Amniotic epithelial cell (primary cell): ENCODE results near the gene EXOC4.

Experiments
- DNase-seq: peaks from one replicate; pipeline ENCODE4 v3.0.0-alpha.2; 2010; ENCODE audit warnings: low read depth

The EXOC4 gene

DNA sequence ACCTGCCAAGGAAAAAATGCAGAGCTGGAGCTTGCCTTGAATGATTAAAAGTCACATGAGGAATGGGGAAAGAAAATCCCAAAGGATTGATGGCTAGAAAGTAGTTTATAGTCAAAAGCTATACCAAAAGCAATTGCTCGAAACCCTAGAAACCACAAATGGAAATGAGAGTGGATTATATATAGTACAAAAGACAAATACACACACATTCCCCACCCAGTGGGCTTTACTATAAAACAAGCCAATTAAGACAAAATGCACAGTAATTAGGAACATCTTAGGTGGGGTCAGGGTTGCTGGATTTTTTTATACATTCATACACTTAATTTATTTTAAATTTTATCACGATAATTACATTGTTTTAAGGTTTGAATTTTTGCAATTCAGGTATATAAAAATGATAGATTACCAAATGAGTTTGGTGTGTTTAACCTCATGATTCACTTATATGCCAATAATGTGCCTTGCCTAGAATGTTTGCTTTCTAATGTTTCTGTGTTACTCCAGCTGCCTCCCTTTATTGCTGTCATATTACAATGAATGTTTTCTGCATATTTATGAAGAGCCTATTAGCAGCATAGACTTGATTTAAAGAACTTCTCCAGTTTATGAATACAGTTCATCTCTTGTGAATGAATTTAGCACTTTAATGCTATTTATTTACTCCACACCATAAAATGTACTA, 421.3 kb downstream of the EXOC4 start:
- no peak for DNase-seq

GRCh38 chr7:133675510-133676218, 422.8 kb downstream of the EXOC4 start:
- DNase-seq: peak; percentile 43

GRCh38 chr7:133676805-133677370, 424.0 kb downstream of the EXOC4 start:
- DNase-seq: peak; percentile 84

DNA sequence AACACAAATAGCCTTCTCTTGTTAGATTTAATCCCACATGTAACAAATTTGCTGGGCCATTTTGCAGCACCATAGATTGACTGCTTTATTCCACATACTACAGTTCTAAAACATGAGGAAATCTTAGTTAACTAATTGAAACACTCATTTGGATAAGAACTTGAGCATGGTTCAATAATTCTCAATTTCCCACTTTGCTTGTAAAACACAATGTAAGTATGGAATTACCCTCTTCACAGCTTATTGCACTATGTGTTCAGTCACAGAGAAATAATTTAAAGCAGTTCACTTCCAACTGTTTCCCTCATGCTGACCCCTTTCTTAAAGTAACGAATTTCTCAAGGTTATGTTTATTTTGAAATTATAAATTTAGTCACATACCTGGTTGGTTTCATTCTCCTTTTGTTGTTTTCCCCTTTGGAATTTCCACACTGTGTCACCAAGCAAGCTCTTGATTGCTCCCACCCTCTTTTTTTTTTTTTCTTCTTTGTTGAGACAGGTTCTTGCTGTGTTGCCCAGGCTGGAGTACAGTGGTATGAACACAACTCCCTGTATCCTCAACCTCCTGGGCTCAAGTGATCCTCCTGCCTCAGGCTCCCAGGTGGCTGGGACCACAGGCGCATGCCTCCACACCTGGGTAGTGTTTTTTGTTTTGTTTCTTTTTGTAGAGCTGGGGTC, 425.4 kb downstream of the EXOC4 start:
- no peak for DNase-seq

DNA sequence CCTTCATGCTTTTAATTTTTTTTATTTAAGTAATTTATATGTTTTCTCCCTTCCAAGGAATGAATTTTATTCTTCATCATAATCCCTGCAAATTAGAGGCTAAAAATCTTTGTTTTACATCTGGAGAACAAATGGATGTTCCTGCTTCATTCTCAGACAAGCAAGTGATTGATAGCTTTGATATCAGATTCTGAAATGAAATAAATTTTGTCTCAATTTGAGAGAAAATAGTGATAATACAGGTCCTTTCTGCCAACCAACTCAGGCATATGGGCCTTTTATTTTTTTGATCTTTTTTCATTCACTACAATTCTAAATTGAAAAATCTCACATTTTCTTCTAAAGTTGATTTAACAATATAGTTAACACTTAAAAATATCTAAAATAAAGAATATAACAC, 427.1 kb downstream of the EXOC4 start:
- DNase-seq: no peak

GRCh38 chr7:133681529-133681928, 428.7 kb downstream of the EXOC4 start:
- DNase-seq: no peak

- no peak for DNase-seq
These were observed 429.7 kb downstream of the EXOC4 start for GRCh38 chr7:133682364-133683181.

DNA sequence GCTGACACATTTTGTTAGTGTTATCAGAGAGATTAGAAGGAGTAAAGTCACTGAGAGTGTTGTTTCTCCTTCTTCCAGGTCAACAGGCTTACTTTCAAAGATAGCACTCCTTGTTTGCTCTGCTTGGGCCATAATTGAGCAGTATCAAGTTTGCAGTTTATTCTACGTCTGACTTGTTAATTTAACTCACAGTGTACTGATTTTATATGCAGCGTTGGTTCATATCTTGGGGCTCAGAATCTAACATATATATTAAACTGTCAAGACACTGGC, 430.2 kb downstream of the EXOC4 start:
- no peak for DNase-seq

DNA sequence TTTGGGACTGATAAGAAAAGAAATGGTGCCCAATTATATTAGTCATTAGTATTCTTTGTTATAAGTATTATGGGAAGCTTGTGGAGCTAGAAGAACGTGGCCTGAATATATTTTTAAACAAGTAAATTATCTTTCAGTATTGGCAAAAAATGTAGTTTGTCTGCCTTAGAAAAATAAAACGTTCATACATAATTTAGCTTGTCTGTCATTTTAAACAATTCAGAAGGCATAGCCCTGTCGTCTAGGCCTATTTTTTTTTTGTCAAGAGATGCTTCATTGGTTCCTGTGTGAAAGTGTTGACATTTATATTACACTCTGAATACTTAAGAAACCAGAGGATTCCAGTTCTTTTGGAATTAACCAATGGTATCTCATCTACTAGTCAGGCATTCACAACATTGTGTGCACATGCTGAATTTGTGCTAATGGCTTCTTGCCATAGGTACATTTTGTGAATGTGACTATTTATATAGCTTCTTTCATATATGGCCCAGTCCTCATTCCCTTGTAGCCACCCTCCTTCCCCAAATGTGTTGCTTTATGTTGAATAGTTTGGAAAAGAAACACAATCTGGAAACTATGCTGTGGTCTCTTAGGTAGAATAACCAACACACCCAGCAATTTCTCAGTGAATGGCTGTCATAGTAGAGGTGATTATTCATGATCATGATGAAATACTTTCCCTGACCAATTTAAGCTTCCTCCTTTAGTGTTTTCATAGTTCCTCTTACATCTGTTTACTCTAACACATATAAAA, 435.8 kb downstream of the EXOC4 start:
- peak; percentile 61 for DNase-seq

DNA sequence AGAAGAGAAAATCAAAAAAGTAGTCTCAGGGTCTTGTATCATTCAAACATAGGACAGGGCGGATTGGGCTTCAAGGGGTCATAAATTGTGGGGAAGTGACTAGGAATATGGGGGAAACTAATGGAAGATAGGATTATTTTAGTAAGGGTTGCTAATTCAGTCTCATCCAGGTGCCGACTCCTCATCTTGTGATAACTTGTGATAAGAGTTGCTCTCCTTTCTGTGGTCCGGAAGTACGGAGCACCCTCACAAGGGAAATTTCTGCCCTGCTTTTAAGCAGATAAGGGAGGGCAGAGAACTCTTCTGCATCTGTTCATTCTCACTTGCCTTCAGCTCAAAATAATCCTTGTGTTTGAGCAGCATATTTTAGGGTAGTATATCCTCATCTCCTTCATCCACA, 437.9 kb downstream of the EXOC4 start:
- DNase-seq: no peak

DNA sequence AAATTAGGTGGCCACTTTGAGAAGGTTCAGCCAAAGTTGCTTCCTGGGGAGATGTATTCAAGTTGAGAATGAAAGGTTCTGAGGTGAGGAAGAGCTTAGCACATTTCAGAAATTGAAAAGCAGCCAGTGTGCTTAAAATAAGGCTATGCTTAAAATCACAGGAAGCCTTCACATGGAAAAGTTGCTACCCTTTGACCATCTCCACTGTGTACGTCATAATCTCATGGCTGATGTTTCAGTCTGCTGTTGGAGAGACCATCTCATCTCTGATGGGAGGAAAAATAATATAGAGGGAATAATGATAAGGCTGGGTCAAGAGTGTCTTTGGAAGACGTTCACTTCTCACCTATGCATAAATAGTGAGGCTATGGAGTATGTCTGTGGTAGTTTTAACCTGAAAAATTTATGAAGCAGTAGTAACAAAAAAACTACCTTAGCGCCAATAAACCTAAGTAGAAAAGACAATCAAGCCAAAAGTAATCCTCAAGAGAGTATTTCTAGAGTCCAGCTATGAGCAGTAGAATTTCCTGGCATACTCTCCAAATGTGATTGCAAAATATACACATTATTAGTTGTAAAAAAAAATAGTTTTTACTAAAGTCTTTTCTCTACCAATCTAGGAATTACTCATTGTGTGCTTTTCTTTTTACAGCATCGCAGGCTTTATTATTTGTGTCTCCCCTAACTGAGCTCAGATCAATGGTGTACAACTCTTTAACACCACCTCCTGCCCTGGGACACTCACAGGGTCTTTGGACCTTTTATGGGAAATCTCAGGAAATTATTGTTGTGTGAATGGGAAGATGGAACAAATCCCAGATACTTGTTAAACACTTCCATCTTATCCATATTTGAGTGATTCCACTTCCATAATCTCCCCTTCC, 439.1 kb downstream of the EXOC4 start:
- DNase-seq: peak; percentile 28

- no peak for DNase-seq
These were observed 440.4 kb downstream of the EXOC4 start for GRCh38 chr7:133693281-133693680.

DNA sequence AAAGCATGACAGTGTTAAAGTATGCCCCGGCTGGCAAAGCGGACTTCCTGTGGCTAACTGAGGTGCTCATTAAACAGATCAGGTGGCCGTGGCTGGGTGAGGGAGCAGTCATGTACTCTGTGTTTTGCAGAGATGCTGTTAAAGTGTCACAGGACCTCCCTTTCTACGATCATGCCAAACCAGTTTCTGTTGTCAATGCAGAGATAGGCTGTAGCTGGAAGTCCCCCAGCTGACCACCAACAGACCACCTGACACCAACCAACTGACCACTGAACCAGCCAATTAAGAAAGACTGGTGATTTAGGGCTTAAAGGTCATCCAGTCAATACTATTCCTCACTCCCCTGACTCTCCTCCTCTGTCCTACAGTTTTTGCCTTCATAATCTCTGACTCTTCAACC, 443.2 kb downstream of the EXOC4 start:
- no peak for DNase-seq

GRCh38 chr7:133697585-133697984, 444.7 kb downstream of the EXOC4 start:
- no peak for DNase-seq

GRCh38 chr7:133698127-133698526, 445.2 kb downstream of the EXOC4 start:
- DNase-seq: peak; percentile 61

- peak; percentile 80 for DNase-seq
These were observed 446.5 kb downstream of the EXOC4 start for GRCh38 chr7:133699386-133699785.

GRCh38 chr7:133702078-133702477, 449.2 kb downstream of the EXOC4 start:
- no peak for DNase-seq

DNA sequence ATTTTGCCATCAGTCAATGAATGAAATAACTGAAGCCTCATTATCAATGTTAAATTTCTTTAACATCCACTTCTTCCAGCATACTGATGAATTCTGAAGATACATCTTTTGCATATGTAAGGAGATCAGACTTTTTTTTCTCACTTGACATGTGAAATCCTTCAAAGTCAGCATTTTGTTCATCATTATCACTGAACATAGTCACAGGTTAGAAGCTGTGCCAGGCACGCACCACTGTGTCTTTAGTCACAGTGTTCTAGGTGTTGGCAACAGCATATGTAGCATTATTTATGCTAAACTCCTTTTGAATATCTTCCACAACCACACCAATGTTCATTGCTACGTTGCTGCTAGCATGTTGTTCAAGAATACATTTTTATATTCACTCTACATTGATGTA, 450.1 kb downstream of the EXOC4 start:
- DNase-seq: no peak

DNA sequence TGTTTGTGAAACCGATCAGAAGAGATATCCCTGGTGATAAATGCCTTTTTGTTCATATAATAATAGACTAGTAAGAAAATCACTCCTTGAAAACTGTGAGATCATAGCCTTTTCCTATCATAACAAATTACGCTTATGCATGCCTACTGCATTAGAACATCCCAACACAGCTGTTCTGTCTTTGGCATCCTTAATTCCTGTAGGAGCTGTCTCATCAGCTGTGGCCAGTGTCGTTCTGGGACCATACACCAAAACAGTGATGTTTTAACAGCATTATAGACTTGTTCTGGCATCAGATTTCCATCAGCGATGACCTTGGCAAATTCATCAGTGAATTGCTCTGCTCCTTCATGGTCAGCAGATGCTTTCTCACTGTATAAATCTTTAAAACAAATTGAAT, 450.7 kb downstream of the EXOC4 start:
- DNase-seq: peak; percentile 86

DNA sequence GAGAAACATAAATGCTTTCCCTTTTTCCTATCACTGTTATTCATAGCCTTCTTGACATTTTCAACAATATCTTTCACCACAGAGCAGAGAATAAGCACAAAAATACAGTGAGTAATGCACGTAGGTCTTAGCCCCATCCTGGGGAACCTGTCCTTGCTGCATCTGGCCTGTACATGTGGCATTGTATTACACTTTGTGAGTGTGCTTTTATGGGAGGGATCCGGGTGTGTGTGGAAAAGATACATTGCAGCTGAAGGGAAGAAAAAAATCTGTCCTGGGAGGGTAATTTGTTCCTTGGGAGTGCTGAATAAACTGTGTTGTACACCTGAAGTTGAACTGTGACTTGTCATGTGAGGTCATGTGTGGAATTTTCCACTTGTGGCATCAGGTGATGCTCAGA, 451.6 kb downstream of the EXOC4 start:
- DNase-seq: no peak

DNA sequence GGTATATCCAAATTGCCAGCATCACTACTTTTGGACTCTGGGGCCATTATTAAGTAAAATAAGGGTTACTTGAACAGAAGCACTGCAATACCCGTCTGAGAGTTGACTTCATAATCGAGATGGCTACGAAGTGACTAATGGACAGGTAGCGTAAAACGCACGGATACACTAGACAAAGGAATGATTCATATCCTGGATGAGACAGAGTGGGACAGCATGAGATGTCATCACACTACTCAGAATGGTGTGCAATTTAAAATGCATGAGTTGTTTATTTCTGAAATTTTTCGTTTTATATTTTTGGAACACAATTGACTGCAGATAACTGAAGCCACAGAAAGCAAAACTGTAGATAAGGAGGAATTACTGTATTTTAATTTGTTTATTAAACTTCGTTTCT, 452.7 kb downstream of the EXOC4 start:
- peak; percentile 73 for DNase-seq
